Activated CD8-positive, alpha-beta T cell treated with anti-CD3 and anti-CD28 coated beads for 36 hours (primary cell): Measurements from ENCODE around the gene OR51B6. TPM values are rescaled to one million over a fixed set of nuclear protein-coding genes. Genes with fewer than 3 reads are reported as not detected.
"Not testable (repeated sequence)": the region's sequence is repeated elsewhere in the genome, so short reads cannot be mapped to it uniquely, and the experiment has no call there.

Source experiments
- ATAC-seq: fragments of 200-7000 bp; cut with Tn5 transposase; one replicate; pipeline ENCODE4 v1.10.0; 2021; ENCODE audit warnings: mild to moderate bottlenecking, moderate library complexity
- CTCF ChIA-PET: fragments of 350-600 bp; sonication (Branson Sonifier 250); formaldehyde crosslinking; loops from one replicate; lab custom pipeline; 2021; ENCODE audit warnings: antibody characterized with exemption; lab: Charles Lee
- POLR2A ChIA-PET: fragments of 350-600 bp; sonication (Branson Sonifier 250); formaldehyde crosslinking; loops from one replicate; lab custom pipeline; 2021; ENCODE audit warnings: antibody characterized with exemption; lab: Charles Lee
- DNase-seq: peaks from one replicate; pipeline ENCODE4 v3.0.0-alpha.2; 2020
- H3K27ac Mint-ChIP-seq: one replicate; pipeline ENCODE4 v1.8.0; 2021; ENCODE audit warnings: mild to moderate bottlenecking, mixed read lengths
- H3K27me3 Mint-ChIP-seq: one replicate; pipeline ENCODE4 v1.8.0; 2021; ENCODE audit warnings: mixed read lengths
- H3K36me3 Mint-ChIP-seq: one replicate; pipeline ENCODE4 v1.8.0; 2021; ENCODE audit warnings: low read depth, mixed read lengths
- H3K4me1 Mint-ChIP-seq: one replicate; pipeline ENCODE4 v1.8.0; 2021; ENCODE audit warnings: low read depth, mixed read lengths
- H3K4me3 Mint-ChIP-seq: one replicate; pipeline ENCODE4 v1.8.0; 2021; ENCODE audit warnings: mild to moderate bottlenecking, moderate library complexity, mixed read lengths
- H3K9me3 Mint-ChIP-seq: one replicate; pipeline ENCODE4 v1.8.0; 2021; ENCODE audit warnings: mixed read lengths
- CTCF ChIP-seq: fragments of 200-600 bp; IDR thresholded peaks from one replicate; pipeline ENCODE4 v1.8.0; 2022; ENCODE audit warnings: antibody characterized with exemption, mild to moderate bottlenecking
- intact Hi-C: fragments of 100-400 bp; cut with micrococcal nuclease; formaldehyde crosslinking; loops from one replicate; pipeline ENCODE4 v1.10.0; 2022
- total RNA-seq, 2 experiments: library from RNA; stranded (reverse); gene quantifications; one replicate each; pipeline ENCODE4 v1.2.3, GENCODE V29; 2021

OR51B6 gene
- total RNA-seq, 2 experiments from 2014 or later, result not detected

- H3K9me3 Mint-ChIP-seq, result peaks cover 2% of the 10 kb centered on the region
- H3K27ac Mint-ChIP-seq, result no peak overlapping the region
- POLR2A ChIA-PET, result no interaction called here
- DNase-seq (no peak), ATAC-seq (no peak)
- CTCF ChIA-PET, result no interaction called here
- no peak overlapping the region for H3K4me3 Mint-ChIP-seq
- H3K36me3 Mint-ChIP-seq, result no peaks in the 10 kb centered on the region
- intact Hi-C loops, result no loop called here
- TF ChIP-seq CTCF, result no peak
- no peaks in the 10 kb centered on the region for H3K4me1 Mint-ChIP-seq
- H3K27me3 Mint-ChIP-seq, result peaks cover 12% of the 10 kb centered on the region
These were observed 12.4 kb downstream of the OR51B6 start for GRCh38 chr11:5363679-5364078.

GRCh38 chr11:5364214-5364613, 12.9 kb downstream of the OR51B6 start:
- peaks cover 2% of the 10 kb centered on the region for H3K9me3 Mint-ChIP-seq
- CTCF ChIA-PET, result no interaction called here
- H3K36me3 Mint-ChIP-seq, result no peaks in the 10 kb centered on the region
- no peak for DNase-seq
- ATAC-seq, result no peak
- intact Hi-C loops, result no loop called here
- H3K4me1 Mint-ChIP-seq, result no peaks in the 10 kb centered on the region
- POLR2A ChIA-PET, result no interaction called here
- no peak overlapping the region for H3K4me3 Mint-ChIP-seq
- peaks cover 13% of the 10 kb centered on the region for H3K27me3 Mint-ChIP-seq
- no peak overlapping the region for H3K27ac Mint-ChIP-seq
- no peak for TF ChIP-seq CTCF

GRCh38 chr11:5366365-5366764, 15.1 kb downstream of the OR51B6 start:
- peaks cover 15% of the 10 kb centered on the region for H3K27me3 Mint-ChIP-seq
- H3K9me3 Mint-ChIP-seq, ATAC-seq, POLR2A ChIA-PET, H3K4me3 Mint-ChIP-seq, intact Hi-C loops, CTCF ChIA-PET, H3K27ac Mint-ChIP-seq, H3K36me3 Mint-ChIP-seq, H3K4me1 Mint-ChIP-seq, DNase-seq: not testable (repeated sequence)

- H3K9me3 Mint-ChIP-seq, result peaks cover under 1% of the 10 kb centered on the region
- no peak for TF ChIP-seq CTCF
- no peaks in the 10 kb centered on the region for H3K4me1 Mint-ChIP-seq
- H3K4me3 Mint-ChIP-seq, result no peak overlapping the region
- ChIA-PET CTCF (no interaction called here), POLR2A (no interaction called here)
- no peak overlapping the region for H3K27ac Mint-ChIP-seq
- ATAC-seq (no peak), DNase-seq (no peak)
- H3K27me3 Mint-ChIP-seq, result peaks cover 15% of the 10 kb centered on the region
- intact Hi-C loops, result no loop called here
- H3K36me3 Mint-ChIP-seq, result no peaks in the 10 kb centered on the region
These were observed 15.5 kb downstream of the OR51B6 start for GRCh38 chr11:5366856-5367255.

- H3K27ac Mint-ChIP-seq, result no peak overlapping the region
- no peak for TF ChIP-seq CTCF
- POLR2A ChIA-PET, result no interaction called here
- peaks cover 15% of the 10 kb centered on the region for H3K27me3 Mint-ChIP-seq
- CTCF ChIA-PET, result no interaction called here
- no peaks in the 10 kb centered on the region for H3K36me3 Mint-ChIP-seq
- no peak overlapping the region for H3K4me3 Mint-ChIP-seq
- ATAC-seq (no peak), DNase-seq (no peak)
- H3K9me3 Mint-ChIP-seq, result no peaks in the 10 kb centered on the region
- no peaks in the 10 kb centered on the region for H3K4me1 Mint-ChIP-seq
- intact Hi-C loops, result no loop called here
These were observed 16.3 kb downstream of the OR51B6 start for GRCh38 chr11:5367448-5368074.
